GM12865 (cell line): ENCODE data around the gene SARS1.

ENCODE experiments used
- DNase-seq: peaks from one replicate; pipeline ENCODE4 v3.0.0; 2010; ENCODE audit warnings: low read depth
- H3K4me3 ChIP-seq: 2 replicates; pipeline ENCODE4 v1.5.1; 2011; ENCODE audit warnings: mild to moderate bottlenecking, low read depth, low read length, control low read depth
- CTCF ChIP-seq: IDR thresholded peaks from 2 replicates; pipeline ENCODE4 v1.5.1; 2011; ENCODE audit warnings: low read length, control low read depth, low read depth, inconsistent platforms; ENCODE audit not compliant: insufficient read depth; ENCODE audit errors: missing control alignments

Gene SARS1

GRCh38 chr1:109193653-109194590 is 19.8 kb upstream of the SARS1 start:
- no peak overlapping the region for H3K4me3 ChIP-seq
- peak; percentile 81 for TF ChIP-seq CTCF
- DNase-seq, result peak; percentile 65

GRCh38 chr1:109197158-109198042 is 16.3 kb upstream of the SARS1 start:
- peak; percentile 8 for DNase-seq
- no peak overlapping the region for H3K4me3 ChIP-seq
- no peak for TF ChIP-seq CTCF

GRCh38 chr1:109198043-109198695 is 15.5 kb upstream of the SARS1 start:
- no peak overlapping the region for H3K4me3 ChIP-seq
- no peak for TF ChIP-seq CTCF
- no peak for DNase-seq

- DNase-seq, result no peak
- TF ChIP-seq CTCF, result no peak
- H3K4me3 ChIP-seq, result no peak overlapping the region
Measured at GRCh38 chr1:109198745-109199144, 15.0 kb upstream of the SARS1 start.

- peak; percentile 10 for DNase-seq
- TF ChIP-seq CTCF, result no peak
Measured at GRCh38 chr1:109199710-109200109, 14.0 kb upstream of the SARS1 start.

GRCh38 chr1:109201123-109201703 is 12.5 kb upstream of the SARS1 start:
- H3K4me3 ChIP-seq, result no peak overlapping the region
- DNase-seq, result peak; percentile 39
- peak; percentile 47 for TF ChIP-seq CTCF

More at GRCh38 chr1:109199710-109200109, 14.0 kb upstream of the SARS1 start:
- H3K4me3 ChIP-seq, result no peak overlapping the region
